WTC11 (cell line): ENCODE measurements around the gene RAB11FIP3.

Experiments
- ATF3 ChIP-seq: sonication (generic); formaldehyde crosslinking; conservative IDR thresholded peaks from 2 replicates; pipeline ENCODE4 v1.8.1; 2022; ENCODE audit warnings: mild to moderate bottlenecking, missing genetic modification reagents
- CBFB ChIP-seq: sonication (generic); formaldehyde crosslinking; IDR thresholded peaks from 2 replicates; pipeline ENCODE4 v1.8.1; 2022; ENCODE audit warnings: mild to moderate bottlenecking, low read depth, missing genetic modification reagents
- CTCF ChIP-seq: fragments of 200-600 bp; IDR thresholded peaks from 2 replicates; pipeline ENCODE4 v1.8.0; 2022; ENCODE audit warnings: antibody characterized with exemption
- KAT7 ChIP-seq: sonication (generic); formaldehyde crosslinking; IDR thresholded peaks from 2 replicates; pipeline ENCODE4 v1.8.1; 2023; ENCODE audit warnings: missing genetic modification reagents, mild to moderate bottlenecking, borderline replicate concordance
- MAX ChIP-seq: sonication (generic); formaldehyde crosslinking; IDR thresholded peaks from 2 replicates; pipeline ENCODE4 v1.8.0; 2022; ENCODE audit warnings: mild to moderate bottlenecking, missing genetic modification reagents
- NFYB ChIP-seq: sonication (generic); formaldehyde crosslinking; conservative IDR thresholded peaks from 2 replicates; pipeline ENCODE4 v1.8.0; 2022; ENCODE audit warnings: low read depth, missing genetic modification reagents
- NR3C1 ChIP-seq: sonication (generic); formaldehyde crosslinking; conservative IDR thresholded peaks from 2 replicates; pipeline ENCODE4 v1.8.1; 2023; ENCODE audit warnings: low read depth, mild to moderate bottlenecking, missing genetic modification reagents
- RORB ChIP-seq: fragments of 250-450 bp; sonication (Bioruptor Pico); IDR thresholded peaks from 2 replicates; pipeline ENCODE4 v1.9.0; 2021; ENCODE audit warnings: mild to moderate bottlenecking
- TF ChIP-seq, protein P1 (sequence below): sonication (generic); formaldehyde crosslinking; IDR thresholded peaks from 2 replicates; pipeline ENCODE4 v1.8.1; 2023; ENCODE audit warnings: mild to moderate bottlenecking, moderate library complexity, missing genetic modification reagents
- TF ChIP-seq, protein P2 (sequence below): sonication (generic); formaldehyde crosslinking; IDR thresholded peaks from 2 replicates; pipeline ENCODE4 v1.8.1; 2022; ENCODE audit warnings: mild to moderate bottlenecking, missing genetic modification reagents, moderate library complexity, borderline replicate concordance
- TF ChIP-seq, protein P3 (sequence below): sonication (generic); formaldehyde crosslinking; IDR thresholded peaks from 2 replicates; pipeline ENCODE4 v1.8.1; 2023; ENCODE audit warnings: mild to moderate bottlenecking, missing genetic modification reagents, moderate library complexity
- TF ChIP-seq, protein P4 (sequence below): fragments of 250-450 bp; sonication (Bioruptor Pico); IDR thresholded peaks from 2 replicates; pipeline ENCODE4 v1.9.0; 2021; ENCODE audit warnings: mild to moderate bottlenecking, borderline replicate concordance

DNA sequence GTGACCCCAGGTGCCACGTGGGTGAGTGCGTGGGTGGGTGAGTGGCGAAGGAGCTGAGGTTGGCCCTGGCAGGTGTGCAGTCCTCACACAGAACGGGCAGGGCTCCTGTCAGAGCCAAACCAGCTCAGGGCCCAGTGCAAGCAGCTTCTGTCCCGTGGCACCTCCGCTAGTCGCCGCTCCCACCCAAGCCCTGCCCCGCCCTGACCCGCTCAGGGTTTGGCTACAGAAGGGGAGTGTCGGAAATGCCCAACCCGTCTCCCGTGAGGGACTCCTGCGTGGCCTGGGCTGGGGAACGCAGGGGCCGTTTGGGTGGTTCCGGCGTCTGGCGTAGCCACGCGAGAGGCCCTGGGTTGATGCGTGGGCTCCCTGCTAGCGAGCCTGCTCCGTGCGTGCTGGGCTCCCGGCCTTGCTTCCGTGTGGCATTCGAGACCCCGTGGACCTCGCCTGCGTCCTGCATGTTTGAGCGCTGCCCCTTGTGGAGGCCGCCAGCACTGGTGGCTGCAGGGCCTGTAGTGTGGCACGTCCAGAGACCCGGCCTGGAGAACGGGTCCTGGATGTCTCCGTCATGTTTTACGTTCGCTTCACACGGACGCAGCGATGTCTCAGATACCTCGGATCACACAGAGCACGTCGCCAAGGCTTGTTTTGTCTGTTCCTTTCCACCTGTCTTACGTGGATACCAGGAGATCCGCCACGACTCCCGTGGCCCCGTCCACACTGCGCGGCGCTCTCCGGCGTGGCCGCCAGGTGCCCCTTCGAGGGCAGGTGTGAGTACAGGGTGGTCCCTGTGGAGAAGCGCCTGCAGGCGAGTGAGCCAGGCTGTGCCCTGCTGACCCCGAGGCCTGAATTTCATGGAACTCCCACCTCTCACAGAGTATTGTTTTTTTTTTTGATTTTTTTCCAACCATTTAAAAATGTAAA is 112.2 kb downstream of the RAB11FIP3 start:
- TF ChIP-seq CTCF (no peak), NFYB (no peak), RORB (no peak), ATF3 (CRISPR knock-in tag) (no peak), CBFB (CRISPR knock-in tag) (no peak), MAX (CRISPR knock-in tag) (no peak), NR3C1 (no peak), KAT7 (no peak)
- TF ChIP-seq, protein P1, sequence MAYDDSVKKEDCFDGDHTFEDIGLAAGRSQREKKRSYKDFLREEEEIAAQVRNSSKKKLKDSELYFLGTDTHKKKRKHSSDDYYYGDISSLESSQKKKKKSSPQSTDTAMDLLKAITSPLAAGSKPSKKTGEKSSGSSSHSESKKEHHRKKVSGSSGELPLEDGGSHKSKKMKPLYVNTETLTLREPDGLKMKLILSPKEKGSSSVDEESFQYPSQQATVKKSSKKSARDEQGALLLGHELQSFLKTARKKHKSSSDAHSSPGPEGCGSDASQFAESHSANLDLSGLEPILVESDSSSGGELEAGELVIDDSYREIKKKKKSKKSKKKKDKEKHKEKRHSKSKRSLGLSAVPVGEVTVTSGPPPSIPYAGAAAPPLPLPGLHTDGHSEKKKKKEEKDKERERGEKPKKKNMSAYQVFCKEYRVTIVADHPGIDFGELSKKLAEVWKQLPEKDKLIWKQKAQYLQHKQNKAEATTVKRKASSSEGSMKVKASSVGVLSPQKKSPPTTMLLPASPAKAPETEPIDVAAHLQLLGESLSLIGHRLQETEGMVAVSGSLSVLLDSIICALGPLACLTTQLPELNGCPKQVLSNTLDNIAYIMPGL (CRISPR knock-in tag), result no peak
- TF ChIP-seq, protein P2, sequence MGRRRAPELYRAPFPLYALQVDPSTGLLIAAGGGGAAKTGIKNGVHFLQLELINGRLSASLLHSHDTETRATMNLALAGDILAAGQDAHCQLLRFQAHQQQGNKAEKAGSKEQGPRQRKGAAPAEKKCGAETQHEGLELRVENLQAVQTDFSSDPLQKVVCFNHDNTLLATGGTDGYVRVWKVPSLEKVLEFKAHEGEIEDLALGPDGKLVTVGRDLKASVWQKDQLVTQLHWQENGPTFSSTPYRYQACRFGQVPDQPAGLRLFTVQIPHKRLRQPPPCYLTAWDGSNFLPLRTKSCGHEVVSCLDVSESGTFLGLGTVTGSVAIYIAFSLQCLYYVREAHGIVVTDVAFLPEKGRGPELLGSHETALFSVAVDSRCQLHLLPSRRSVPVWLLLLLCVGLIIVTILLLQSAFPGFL (CRISPR knock-in tag), result no peak
- TF ChIP-seq, protein P3, sequence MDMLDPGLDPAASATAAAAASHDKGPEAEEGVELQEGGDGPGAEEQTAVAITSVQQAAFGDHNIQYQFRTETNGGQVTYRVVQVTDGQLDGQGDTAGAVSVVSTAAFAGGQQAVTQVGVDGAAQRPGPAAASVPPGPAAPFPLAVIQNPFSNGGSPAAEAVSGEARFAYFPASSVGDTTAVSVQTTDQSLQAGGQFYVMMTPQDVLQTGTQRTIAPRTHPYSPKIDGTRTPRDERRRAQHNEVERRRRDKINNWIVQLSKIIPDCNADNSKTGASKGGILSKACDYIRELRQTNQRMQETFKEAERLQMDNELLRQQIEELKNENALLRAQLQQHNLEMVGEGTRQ (CRISPR knock-in tag), result no peak
- TF ChIP-seq, protein P4, sequence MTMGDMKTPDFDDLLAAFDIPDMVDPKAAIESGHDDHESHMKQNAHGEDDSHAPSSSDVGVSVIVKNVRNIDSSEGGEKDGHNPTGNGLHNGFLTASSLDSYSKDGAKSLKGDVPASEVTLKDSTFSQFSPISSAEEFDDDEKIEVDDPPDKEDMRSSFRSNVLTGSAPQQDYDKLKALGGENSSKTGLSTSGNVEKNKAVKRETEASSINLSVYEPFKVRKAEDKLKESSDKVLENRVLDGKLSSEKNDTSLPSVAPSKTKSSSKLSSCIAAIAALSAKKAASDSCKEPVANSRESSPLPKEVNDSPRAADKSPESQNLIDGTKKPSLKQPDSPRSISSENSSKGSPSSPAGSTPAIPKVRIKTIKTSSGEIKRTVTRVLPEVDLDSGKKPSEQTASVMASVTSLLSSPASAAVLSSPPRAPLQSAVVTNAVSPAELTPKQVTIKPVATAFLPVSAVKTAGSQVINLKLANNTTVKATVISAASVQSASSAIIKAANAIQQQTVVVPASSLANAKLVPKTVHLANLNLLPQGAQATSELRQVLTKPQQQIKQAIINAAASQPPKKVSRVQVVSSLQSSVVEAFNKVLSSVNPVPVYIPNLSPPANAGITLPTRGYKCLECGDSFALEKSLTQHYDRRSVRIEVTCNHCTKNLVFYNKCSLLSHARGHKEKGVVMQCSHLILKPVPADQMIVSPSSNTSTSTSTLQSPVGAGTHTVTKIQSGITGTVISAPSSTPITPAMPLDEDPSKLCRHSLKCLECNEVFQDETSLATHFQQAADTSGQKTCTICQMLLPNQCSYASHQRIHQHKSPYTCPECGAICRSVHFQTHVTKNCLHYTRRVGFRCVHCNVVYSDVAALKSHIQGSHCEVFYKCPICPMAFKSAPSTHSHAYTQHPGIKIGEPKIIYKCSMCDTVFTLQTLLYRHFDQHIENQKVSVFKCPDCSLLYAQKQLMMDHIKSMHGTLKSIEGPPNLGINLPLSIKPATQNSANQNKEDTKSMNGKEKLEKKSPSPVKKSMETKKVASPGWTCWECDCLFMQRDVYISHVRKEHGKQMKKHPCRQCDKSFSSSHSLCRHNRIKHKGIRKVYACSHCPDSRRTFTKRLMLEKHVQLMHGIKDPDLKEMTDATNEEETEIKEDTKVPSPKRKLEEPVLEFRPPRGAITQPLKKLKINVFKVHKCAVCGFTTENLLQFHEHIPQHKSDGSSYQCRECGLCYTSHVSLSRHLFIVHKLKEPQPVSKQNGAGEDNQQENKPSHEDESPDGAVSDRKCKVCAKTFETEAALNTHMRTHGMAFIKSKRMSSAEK, result no peak
